Activated CD8-positive, alpha-beta memory T cell treated with anti-CD3 and anti-CD28 coated beads, Interleukin-2, amount 50 U/mL, for 1 hour (primary cell): ENCODE results near the gene S100Z.
"Not testable (repeated sequence)": the region's sequence is repeated elsewhere in the genome, so short reads cannot be mapped to it uniquely, and the experiment has no call there.

ENCODE experiments used
- DNase-seq: peaks from one replicate; pipeline ENCODE4 v3.0.0-alpha.2; 2020; ENCODE audit errors: extremely low read depth

S100Z gene

DNA sequence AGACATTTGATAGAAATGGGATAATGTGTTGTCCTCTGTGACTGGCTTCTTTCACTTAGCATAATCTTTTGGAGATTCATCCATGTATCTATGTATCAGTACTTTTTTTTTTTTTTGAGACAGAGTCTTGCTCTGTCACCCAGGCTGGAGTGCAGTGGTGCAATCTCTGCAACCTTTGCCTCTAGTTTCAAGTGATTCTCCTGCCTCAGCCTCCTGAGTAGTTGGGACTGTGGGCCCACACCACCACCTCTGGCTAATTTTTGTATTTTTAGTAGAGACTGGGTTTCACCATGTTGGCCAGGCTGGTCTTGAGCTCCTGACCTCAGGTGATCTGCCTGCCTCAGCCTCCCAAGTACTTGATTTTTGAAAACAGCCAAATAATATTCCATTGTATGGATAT is 23.4 kb upstream of the S100Z start:
- DNase-seq = not testable (repeated sequence)

GRCh38 chr5:76831110-76831452 is 18.7 kb upstream of the S100Z start:
- DNase-seq = no peak

GRCh38 chr5:76836181-76836580 is 13.6 kb upstream of the S100Z start:
- DNase-seq = no peak

GRCh38 chr5:76836585-76836984 is 13.2 kb upstream of the S100Z start:
- no peak for DNase-seq

DNA sequence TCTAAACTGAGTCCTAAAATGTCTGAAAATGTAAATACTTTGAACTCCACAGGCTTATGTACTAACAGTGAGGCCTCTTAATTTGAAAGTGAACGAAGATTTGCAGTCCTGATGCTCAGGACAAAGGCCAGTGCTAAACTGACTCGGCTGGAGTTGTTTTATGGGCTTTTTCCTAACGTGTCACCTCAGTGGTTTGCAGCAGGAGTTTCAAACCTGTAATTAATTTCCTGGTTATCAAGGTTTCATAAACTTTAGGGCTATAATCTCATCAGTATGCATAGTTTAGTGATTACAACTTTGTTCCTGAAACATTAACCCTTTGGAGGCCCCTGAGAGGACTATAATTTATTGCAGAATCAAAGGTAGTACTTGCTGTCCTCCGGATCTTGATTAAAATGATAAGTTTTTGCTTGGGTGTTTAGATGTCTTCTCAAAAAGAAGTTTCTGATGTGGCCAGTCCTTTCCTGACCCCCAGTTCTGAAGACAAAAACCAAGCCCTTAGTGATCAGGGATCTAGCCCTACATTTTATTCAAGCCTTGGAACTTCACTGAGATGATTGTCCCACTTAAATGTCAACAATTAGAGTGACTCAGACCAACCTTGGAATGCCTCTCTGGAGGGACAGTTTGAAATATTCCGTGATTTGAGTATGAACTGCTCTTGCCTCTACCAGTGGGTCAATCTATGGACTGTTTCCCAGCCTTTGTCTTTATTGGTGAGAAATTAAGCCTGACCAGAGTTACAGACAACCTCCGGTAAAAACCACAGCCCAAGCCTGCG is 11.1 kb upstream of the S100Z start:
- no peak for DNase-seq

DNA sequence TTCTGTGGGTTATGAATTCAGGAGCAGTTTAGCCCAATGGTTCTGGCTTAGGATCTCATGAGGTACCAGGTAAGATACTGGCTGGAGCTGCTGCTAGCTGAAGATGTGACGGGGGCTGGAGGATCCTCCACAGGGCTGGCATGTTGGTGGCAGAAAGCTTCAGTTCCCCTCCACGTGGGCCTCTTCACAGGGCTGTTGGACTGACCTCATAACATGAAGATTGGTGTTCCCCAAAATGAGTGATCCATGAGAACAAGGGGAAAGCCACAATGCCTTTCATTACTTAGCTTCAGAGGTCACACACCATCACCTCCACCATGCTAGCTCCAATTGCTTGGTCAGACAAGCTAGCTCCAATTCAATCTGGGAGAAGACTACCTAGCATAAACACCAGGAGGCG is 8.5 kb upstream of the S100Z start:
- no peak for DNase-seq

DNA sequence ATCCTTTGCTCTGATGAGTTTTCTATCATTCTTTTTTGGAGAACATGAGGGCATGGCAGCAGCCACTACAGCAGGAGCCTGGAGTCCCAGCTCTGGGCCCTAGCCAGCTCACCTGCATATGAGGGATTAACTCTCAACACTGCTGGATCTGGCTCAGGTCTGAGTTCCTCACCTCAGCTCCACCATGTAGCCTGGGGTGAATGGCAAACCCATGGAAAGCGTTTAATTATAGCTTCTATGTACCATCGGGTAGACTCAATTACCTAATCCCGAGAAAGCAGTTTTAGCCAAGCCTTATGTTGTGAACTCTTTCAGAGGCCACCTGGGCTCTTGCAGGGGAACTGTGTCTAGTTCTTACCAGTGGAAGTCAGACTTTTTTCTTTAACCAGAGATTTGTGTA is 3.9 kb upstream of the S100Z start:
- no peak for DNase-seq

GRCh38 chr5:76850543-76851145 is 830 bp downstream of the S100Z start:
- no peak for DNase-seq

DNA sequence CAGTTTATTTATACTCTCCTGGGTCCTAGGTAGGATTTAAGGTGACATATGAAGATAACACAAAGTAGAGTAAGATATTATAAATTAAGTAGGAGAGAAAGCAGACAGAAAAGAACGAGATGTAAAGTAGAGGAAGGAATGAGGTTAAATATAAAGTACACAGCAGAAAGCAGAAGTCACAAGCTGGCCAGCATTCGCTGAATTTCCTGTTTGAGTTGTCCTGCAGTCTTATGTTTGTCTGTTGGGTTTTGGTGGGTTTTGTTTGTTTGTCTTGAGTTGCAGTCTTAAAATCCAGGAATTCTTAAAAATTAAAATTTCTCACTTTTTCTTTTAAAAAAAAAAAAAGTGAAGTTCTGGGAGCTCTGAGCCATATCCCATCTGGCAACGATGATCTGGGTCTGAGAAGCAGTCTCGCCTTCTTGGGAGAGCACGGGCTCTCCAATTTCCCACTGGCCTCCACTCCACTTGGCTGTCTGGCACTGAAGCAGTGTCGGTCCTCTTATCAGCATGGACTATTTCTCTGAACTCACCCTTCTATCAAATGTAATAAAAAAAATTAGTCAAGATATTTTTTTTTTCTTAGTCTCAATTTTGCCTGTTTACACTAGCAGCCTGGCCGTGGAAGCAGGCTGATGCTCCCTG is 2.0 kb downstream of the S100Z start:
- DNase-seq = no peak

DNA sequence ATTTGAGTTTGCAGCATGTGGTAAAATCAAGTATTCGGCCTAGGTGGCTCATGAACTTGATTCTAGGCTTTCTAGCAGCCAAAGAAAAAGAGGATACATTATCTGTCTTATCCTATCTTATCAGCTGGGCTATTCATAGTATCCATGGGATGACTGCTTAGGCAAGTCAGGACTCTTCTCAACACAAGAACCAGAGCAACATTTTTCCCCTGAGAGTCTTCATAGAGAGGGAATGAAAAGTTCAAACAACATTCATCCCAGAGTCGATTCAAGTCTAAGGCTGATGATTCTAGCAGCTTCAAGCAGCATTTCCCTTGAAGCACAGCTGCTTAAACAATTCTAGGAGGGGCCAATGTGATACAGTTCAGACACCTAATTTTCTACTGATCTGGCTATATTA is 3.0 kb downstream of the S100Z start:
- no peak for DNase-seq

DNA sequence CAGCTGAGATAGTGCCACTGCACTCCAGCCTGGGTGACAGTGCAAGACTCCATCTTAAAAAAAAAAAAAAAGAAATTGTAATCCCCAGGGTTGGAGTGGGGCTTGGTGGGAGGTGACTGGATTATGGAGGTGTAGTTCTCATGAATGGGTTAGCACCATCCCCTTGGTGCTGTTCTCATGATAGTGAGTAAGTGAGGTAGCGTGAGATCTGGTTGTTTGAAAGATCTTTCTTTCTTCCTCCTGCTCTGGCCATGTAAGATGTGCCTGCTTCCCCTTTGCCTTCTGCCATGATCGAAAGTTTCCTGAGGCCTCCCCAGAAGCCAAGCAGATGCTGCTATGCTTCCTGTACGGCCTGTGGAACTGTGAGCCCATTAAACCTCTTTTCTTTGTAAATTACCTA is 3.9 kb downstream of the S100Z start:
- not testable (repeated sequence) for DNase-seq

GRCh38 chr5:76854644-76855043 is 4.8 kb downstream of the S100Z start:
- DNase-seq = no peak

DNA sequence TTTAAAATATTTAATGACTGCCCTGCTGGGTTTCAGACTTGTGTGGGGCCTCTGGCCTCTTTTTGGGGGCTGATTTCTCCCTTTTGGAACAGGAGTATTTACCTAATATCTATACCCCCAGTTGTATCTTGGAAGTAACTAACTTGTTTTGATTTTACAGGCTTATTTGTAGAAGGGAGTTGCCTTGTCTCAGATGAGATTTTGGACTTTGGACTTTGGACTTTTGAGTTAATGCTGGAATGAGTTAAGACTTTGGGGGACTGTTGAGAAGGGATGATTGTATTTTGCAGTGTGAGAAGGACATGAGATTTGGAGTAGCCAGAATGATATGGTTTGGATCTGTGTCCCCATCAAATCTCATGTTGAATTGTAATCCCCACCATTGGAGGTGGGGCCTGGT is 5.7 kb downstream of the S100Z start:
- DNase-seq = not testable (repeated sequence)

GRCh38 chr5:76855961-76856360 is 6.1 kb downstream of the S100Z start:
- no peak for DNase-seq

DNA sequence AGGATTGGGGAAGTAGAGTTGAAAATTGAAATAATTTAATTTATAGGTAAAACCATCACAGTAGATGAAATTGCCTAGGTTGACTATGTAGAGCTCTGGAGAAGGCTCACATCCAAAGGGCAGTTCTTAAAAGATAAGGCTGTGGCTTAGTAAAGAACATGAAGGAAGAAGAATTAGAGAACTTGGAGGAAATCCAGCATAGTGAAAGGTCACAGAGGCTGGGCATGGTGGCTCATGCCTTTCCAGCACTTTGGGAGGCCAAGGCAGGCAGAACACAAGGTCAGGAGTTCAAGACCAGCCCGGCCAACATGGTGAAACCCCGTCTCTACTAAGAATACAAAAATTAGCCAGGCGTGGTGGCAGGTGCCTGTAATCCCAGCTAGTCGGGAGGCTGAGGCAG is 7.0 kb downstream of the S100Z start:
- DNase-seq = not testable (repeated sequence)

DNA sequence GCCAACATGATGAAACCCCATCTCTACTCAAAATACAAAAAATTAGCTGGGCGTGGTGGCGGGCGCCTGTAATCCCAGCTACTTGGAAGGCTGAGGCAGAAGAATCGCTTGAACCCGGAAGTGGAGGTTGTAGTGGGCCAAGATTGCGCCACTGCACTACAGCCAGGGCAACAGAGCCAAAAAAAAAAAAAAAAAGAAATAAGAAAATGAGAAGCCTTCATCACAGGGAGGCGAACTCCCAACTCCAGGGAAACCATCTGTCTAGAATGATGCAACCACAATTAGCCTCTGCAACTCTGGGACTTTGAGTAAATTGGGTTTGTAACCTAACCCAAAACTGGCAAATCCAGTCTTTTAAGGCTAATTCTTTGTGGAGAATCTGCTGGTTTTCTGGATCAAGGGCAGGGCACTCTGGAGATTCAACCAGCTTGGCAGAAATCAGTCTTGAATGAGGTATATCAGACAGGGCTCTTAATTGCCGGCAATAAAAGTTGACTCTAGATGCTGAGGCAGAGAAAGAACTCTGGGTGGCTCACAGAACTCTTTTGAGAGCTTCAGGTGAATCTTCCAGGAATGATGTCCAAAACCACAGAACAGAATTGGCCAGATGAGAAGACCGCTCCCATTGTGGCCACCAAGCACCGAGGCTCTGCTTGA is 9.9 kb downstream of the S100Z start:
- DNase-seq = no peak

DNA sequence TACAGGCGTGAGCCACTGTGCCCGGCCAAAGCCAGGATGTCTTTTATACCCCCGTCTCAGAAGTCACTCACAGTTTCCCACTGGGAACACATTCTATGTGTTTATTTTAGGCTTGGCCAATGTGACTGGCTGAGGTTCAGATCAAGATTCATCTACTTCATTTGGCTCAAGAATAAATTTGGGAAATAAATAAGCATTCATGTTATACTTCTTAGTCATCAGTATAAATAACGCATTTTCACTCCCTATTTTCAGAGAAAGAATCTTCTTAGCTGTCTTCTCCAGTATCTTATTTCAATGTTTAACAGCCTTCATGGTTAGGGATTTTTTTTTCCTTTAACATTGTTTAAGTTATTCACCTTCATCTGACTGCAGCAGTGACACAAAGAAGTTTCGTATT is 11.8 kb downstream of the S100Z start:
- no peak for DNase-seq

GRCh38 chr5:76863001-76863400 is 13.2 kb downstream of the S100Z start:
- no peak for DNase-seq

GRCh38 chr5:76866503-76866902 is 16.7 kb downstream of the S100Z start:
- DNase-seq = no peak

GRCh38 chr5:76867038-76867437 is 17.2 kb downstream of the S100Z start:
- no peak for DNase-seq

DNA sequence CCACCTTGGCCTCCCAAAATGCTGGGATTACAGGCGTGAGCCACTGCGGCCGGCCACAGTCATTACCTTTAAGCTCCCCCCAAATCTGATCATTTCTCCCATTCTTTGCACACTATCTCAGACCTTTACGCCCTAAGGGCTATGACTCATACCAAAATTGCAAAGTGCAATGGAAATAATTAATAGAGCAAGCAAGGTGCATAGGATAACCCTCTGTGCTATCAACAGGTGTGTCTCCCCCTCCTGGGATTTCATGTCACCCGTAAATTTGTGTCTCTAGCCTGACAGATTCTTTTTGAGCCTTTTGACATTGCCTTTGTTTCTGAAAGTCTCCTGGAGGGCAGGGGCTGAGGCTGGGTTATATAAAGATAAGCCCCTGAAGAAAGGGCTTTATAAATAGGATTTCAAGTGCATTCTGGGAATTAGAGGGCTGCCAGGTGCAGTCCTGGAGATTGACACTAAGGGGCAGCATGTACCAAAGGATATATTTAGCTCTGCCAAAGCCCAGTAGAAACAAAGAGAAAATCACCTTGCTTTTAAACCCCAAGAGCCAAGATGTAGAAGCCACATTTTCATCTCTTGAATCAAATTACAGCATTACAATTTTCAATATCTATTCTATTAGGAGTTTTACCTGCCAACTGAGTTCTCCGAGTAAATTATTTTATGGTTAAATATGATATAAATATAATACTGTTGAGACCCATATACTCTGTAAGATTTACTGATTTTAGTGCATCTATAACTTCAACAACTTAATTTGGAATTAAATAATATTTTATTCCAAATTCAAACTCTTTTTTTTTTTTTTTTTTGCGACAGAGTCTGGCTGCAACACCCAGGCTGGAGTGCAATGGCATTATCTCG is 18.2 kb downstream of the S100Z start:
- no peak for DNase-seq

- DNase-seq = no peak
Observed at GRCh38 chr5:76870046-76870445, 20.2 kb downstream of the S100Z start.
